HEK293 (cell line): ENCODE results near the gene RALGAPA1.

ENCODE experiments used
- CTCF ChIA-PET: fragments of 350-600 bp; formaldehyde crosslinking; extraction: SDS; loops from one replicate; lab custom pipeline; 2021; ENCODE audit warnings: antibody characterized with exemption; lab: Yijun Ruan, JAX
- POLR2A ChIA-PET: fragments of 300-600 bp; formaldehyde crosslinking; extraction: SDS; loops from one replicate; lab custom pipeline; 2020; ENCODE audit warnings: antibody characterized with exemption, inconsistent platforms; lab: Yijun Ruan, JAX
- H3K27ac ChIP-seq: fragments of 200-500 bp; sonication (Bioruptor generic); 2 replicates; pipeline ENCODE4 v1.5.1; 2014; ENCODE audit warnings: low read depth, low read length, control low read depth, inconsistent platforms; ENCODE audit errors: extremely low read depth
- H3K36me3 ChIP-seq, 2 experiments: fragments of 200-500 bp in 1 of 2; sonication (Bioruptor generic) in 1 of 2; 1 replicate in 1 of 2; 2 replicates in 1 of 2; pipeline ENCODE4 v1.5.1; 2014 to 2017; ENCODE audit warnings: inconsistent platforms in 2 of 2, low read length in 2 of 2; ENCODE audit not compliant: control insufficient read depth in 2 of 2, insufficient read depth in 1 of 2
- H3K4me1 ChIP-seq: fragments of 200-500 bp; sonication (Bioruptor generic); 2 replicates; pipeline ENCODE4 v1.5.1; 2014; ENCODE audit warnings: mild to moderate bottlenecking, low read length, inconsistent platforms; ENCODE audit not compliant: control insufficient read depth, insufficient read depth
- H3K4me3 ChIP-seq: 2 replicates; pipeline ENCODE4 v1.5.1; 2011; ENCODE audit warnings: low read depth, mild to moderate bottlenecking, control low read depth, low read length, moderate library complexity
- H3K9me3 ChIP-seq: fragments of 200-500 bp; sonication (Bioruptor generic); 2 replicates; pipeline ENCODE4 v1.5.1; 2014; ENCODE audit warnings: low read depth, low read length, inconsistent platforms; ENCODE audit not compliant: control insufficient read depth, insufficient read depth
- GLI4 ChIP-seq: fragments of 450-650 bp; formaldehyde crosslinking; IDR thresholded peaks from 2 replicates; pipeline ENCODE4 v1.5.1; 2016; ENCODE audit warnings: missing biosample characterization, missing genetic modification characterization
- MEIS1 ChIP-seq: sonication (generic); formaldehyde crosslinking; IDR thresholded peaks from 2 replicates; pipeline ENCODE4 v1.8.1; 2022; ENCODE audit warnings: missing genetic modification reagents, mild to moderate bottlenecking, borderline replicate concordance
- SALL2 ChIP-seq: fragments of 450-650 bp; formaldehyde crosslinking; IDR thresholded peaks from 2 replicates; pipeline ENCODE4 v1.5.0; 2017; ENCODE audit warnings: missing biosample characterization, mild to moderate bottlenecking, missing genetic modification characterization, borderline replicate concordance
- SP2 ChIP-seq: fragments of 450-650 bp; formaldehyde crosslinking; IDR thresholded peaks from 2 replicates; pipeline ENCODE4 v1.5.1; 2016; ENCODE audit warnings: missing biosample characterization, missing genetic modification characterization
- YY2 ChIP-seq: fragments of 450-650 bp; formaldehyde crosslinking; IDR thresholded peaks from 2 replicates; pipeline ENCODE4 v1.5.1; 2016; ENCODE audit warnings: missing biosample characterization, missing genetic modification characterization
- ZBTB7A ChIP-seq: fragments of 450-650 bp; formaldehyde crosslinking; IDR thresholded peaks from 2 replicates; pipeline ENCODE4 v1.5.1; 2016; ENCODE audit warnings: low read depth, missing biosample characterization, missing genetic modification characterization
- ZEB2 ChIP-seq: fragments of 450-650 bp; formaldehyde crosslinking; IDR thresholded peaks from 2 replicates; pipeline ENCODE4 v1.5.1; 2016; ENCODE audit warnings: missing biosample characterization, missing genetic modification characterization
- ZFHX2 ChIP-seq: fragments of 450-650 bp; formaldehyde crosslinking; conservative IDR thresholded peaks from 2 replicates; pipeline ENCODE4 v1.5.1; 2016; ENCODE audit warnings: missing biosample characterization, missing genetic modification characterization
- ZNF146 ChIP-seq: fragments of 450-650 bp; formaldehyde crosslinking; IDR thresholded peaks from 2 replicates; pipeline ENCODE4 v1.5.1; 2016; ENCODE audit warnings: missing biosample characterization, missing genetic modification characterization
- ZNF148 ChIP-seq: fragments of 450-650 bp; formaldehyde crosslinking; IDR thresholded peaks from 2 replicates; pipeline ENCODE4 v1.5.0; 2017; ENCODE audit warnings: missing biosample characterization, missing genetic modification characterization, borderline replicate concordance
- ZNF23 ChIP-seq: fragments of 450-650 bp; formaldehyde crosslinking; IDR thresholded peaks from 2 replicates; pipeline ENCODE4 v1.5.1; 2016; ENCODE audit warnings: missing biosample characterization, missing genetic modification characterization, borderline replicate concordance
- ZNF239 ChIP-seq: fragments of 450-650 bp; formaldehyde crosslinking; IDR thresholded peaks from 2 replicates; pipeline ENCODE4 v1.5.1; 2016; ENCODE audit warnings: missing biosample characterization, missing genetic modification characterization
- ZNF488 ChIP-seq: fragments of 450-650 bp; formaldehyde crosslinking; IDR thresholded peaks from 2 replicates; pipeline ENCODE4 v1.5.1; 2016; ENCODE audit warnings: missing biosample characterization, missing genetic modification characterization
- ZNF518A ChIP-seq: fragments of 450-650 bp; formaldehyde crosslinking; conservative IDR thresholded peaks from 2 replicates; pipeline ENCODE4 v1.5.1; 2016; ENCODE audit warnings: low read depth, missing biosample characterization, missing genetic modification characterization
- ZNF558 ChIP-seq: fragments of 450-650 bp; formaldehyde crosslinking; IDR thresholded peaks from 2 replicates; pipeline ENCODE4 v1.5.1; 2016; ENCODE audit warnings: missing biosample characterization, missing genetic modification characterization
- ZNF621 ChIP-seq: fragments of 450-650 bp; formaldehyde crosslinking; IDR thresholded peaks from 2 replicates; pipeline ENCODE4 v1.5.1; 2017; ENCODE audit warnings: missing biosample characterization, missing genetic modification characterization
- ZNF639 ChIP-seq: fragments of 450-650 bp; formaldehyde crosslinking; IDR thresholded peaks from 2 replicates; pipeline ENCODE4 v1.5.1; 2016; ENCODE audit warnings: missing biosample characterization, missing genetic modification characterization
- ZNF76 ChIP-seq: fragments of 450-650 bp; formaldehyde crosslinking; IDR thresholded peaks from 2 replicates; pipeline ENCODE4; 2016; ENCODE audit warnings: low read depth, missing biosample characterization, missing genetic modification characterization, borderline replicate concordance
- ZNF777 ChIP-seq: fragments of 450-650 bp; formaldehyde crosslinking; IDR thresholded peaks from 2 replicates; pipeline ENCODE4 v1.5.1; 2017; ENCODE audit warnings: missing biosample characterization, missing genetic modification characterization, borderline replicate concordance
- ZNF843 ChIP-seq: fragments of 450-650 bp; formaldehyde crosslinking; IDR thresholded peaks from 2 replicates; pipeline ENCODE4 v1.5.1; 2016; ENCODE audit warnings: missing biosample characterization, missing genetic modification characterization
- ZSCAN18 ChIP-seq: fragments of 450-650 bp; formaldehyde crosslinking; IDR thresholded peaks from 2 replicates; pipeline ENCODE4 v1.5.1; 2016; ENCODE audit warnings: missing biosample characterization, missing genetic modification characterization

Gene RALGAPA1

GRCh38 chr14:35503646-35504045, 305.4 kb downstream of the RALGAPA1 start (continued):
- TF ChIP-seq ZNF488 (tag by site-specific recombination) = no peak
- TF ChIP-seq GLI4 (tag by site-specific recombination) = no peak

- CTCF ChIA-PET = no interaction called here
- TF ChIP-seq SP2 (tag by site-specific recombination) (no peak), YY2 (tag by site-specific recombination) (no peak), ZNF148 (no peak), ZNF639 (tag by site-specific recombination) (no peak), ZNF777 (no peak), ZBTB7A (no peak), ZNF558 (tag by site-specific recombination) (no peak), SALL2 (no peak), ZNF23 (tag by site-specific recombination) (no peak), ZFHX2 (tag by site-specific recombination) (no peak), ZNF76 (tag by site-specific recombination) (no peak), ZNF146 (tag by site-specific recombination) (no peak), ZNF621 (tag by site-specific recombination) (no peak), MEIS1 (no peak), ZNF518A (tag by site-specific recombination) (no peak), ZNF843 (no peak), ZNF239 (tag by site-specific recombination) (no peak), ZEB2 (no peak), ZSCAN18 (tag by site-specific recombination) (no peak)
- POLR2A ChIA-PET = no interaction called here
- no peak overlapping the region for H3K27ac ChIP-seq
- H3K4me1 ChIP-seq = no peaks in the 10 kb centered on the region
- no peaks in the 10 kb centered on the region for H3K36me3 ChIP-seq
- no peaks in the 10 kb centered on the region for H3K9me3 ChIP-seq
- H3K4me3 ChIP-seq = no peak overlapping the region
These were observed 309.9 kb downstream of the RALGAPA1 start for GRCh38 chr14:35499180-35499579.
